Endothelial cell of umbilical vein (primary cell): ENCODE measurements around the gene RARA. TPM values are rescaled to one million over a fixed set of nuclear protein-coding genes. Genes with fewer than 3 reads are reported as not detected.

Experiments used
- BruUV-seq: library from RNA; stranded (reverse); fragments of 400-500 nt; replicated peaks from 2 replicates; lab custom pipeline; 2021; lab: Mats Ljungman, UMichigan
- CTCF ChIA-PET: fragments of 300-600, 350-600 bp; sonication (Branson Sonifier 250); formaldehyde crosslinking; loops from one replicate; lab custom pipeline; 2021; ENCODE audit warnings: antibody characterized with exemption, inconsistent platforms; lab: Charles Lee
- POLR2A ChIA-PET: fragments of 300-600, 350-600 bp; sonication (Branson Sonifier 250); formaldehyde crosslinking; loops from one replicate; lab custom pipeline; 2021; ENCODE audit warnings: antibody characterized with exemption, inconsistent platforms; lab: Charles Lee
- DNase-seq: peaks from one replicate; pipeline ENCODE4 v3.0.0-alpha.2; 2011; ENCODE audit warnings: low read depth, low spot score
- FAIRE-seq: peaks from 2 replicates; lab custom pipeline; 2011; peaks lifted over from hg19 to GRCh38; lab: Jason Lieb, UNC
- H2AFZ ChIP-seq: 2 replicates; pipeline ENCODE4 v1.6.0; 2012; ENCODE audit warnings: low read depth, low read length, control low read depth, inconsistent platforms
- H3K27ac ChIP-seq: 2 replicates; pipeline ENCODE4 v1.5.1; 2011; ENCODE audit warnings: low read depth, mild to moderate bottlenecking, control low read depth, low read length, moderate library complexity; ENCODE audit not compliant: insufficient read depth
- H3K27me3 ChIP-seq, 2 experiments: 2 replicates each; pipeline versions ENCODE4 v1.6.0 to v1.6.1; 2011; ENCODE audit warnings: low read length in 2 of 2, mixed read lengths in 1 of 2; ENCODE audit not compliant: control insufficient read depth in 2 of 2, insufficient read depth in 2 of 2
- H3K36me3 ChIP-seq, 2 experiments: 2 replicates in 1 of 2; 3 replicates in 1 of 2; pipeline ENCODE4 v1.5.1; 2011; ENCODE audit warnings: low read length in 2 of 2, mild to moderate bottlenecking in 1 of 2, moderate library complexity in 1 of 2; ENCODE audit not compliant: control insufficient read depth in 2 of 2, insufficient read depth in 2 of 2; ENCODE audit errors: extremely low read depth in 1 of 2
- H3K4me1 ChIP-seq: 3 replicates; pipeline ENCODE4 v1.5.1; 2011; ENCODE audit warnings: mild to moderate bottlenecking, low read length; ENCODE audit not compliant: control insufficient read depth, insufficient read depth; ENCODE audit errors: extremely low read depth
- H3K4me2 ChIP-seq: 2 replicates; pipeline ENCODE4 v1.6.1; 2011; ENCODE audit warnings: low read length, control low read depth, mixed read lengths; ENCODE audit not compliant: insufficient read depth
- H3K4me3 ChIP-seq, 3 experiments: fragments of 200-600 bp in 1 of 3; sonication (generic), shearing (Covaris generic) in 1 of 3; replicated peaks in 1 of 3; 2 replicates each; pipeline ENCODE4 v1.5.1; 2011 to 2016; ENCODE audit warnings: control low read depth in 3 of 3, low read length in 3 of 3, mild to moderate bottlenecking in 2 of 3, inconsistent platforms in 1 of 3, low read depth in 1 of 3, moderate library complexity in 1 of 3; ENCODE audit not compliant: insufficient read depth in 1 of 3
- H3K79me2 ChIP-seq: 2 replicates; pipeline ENCODE4 v1.6.0; 2012; ENCODE audit warnings: low read length, inconsistent platforms; ENCODE audit not compliant: control insufficient read depth, insufficient read depth
- H3K9ac ChIP-seq: replicated peaks from 2 replicates; pipeline ENCODE3; 2011; ENCODE audit warnings: low read length, control low read depth; ENCODE audit not compliant: insufficient read depth; ENCODE audit errors: extremely low read depth
- H3K9me1 ChIP-seq: replicated peaks from 3 replicates; pipeline ENCODE4 v1.6.0; 2011; ENCODE audit warnings: mild to moderate bottlenecking, low read length; ENCODE audit not compliant: control insufficient read depth, insufficient read depth; ENCODE audit errors: extremely low read depth
- H3K9me3 ChIP-seq: replicated peaks from 2 replicates; pipeline ENCODE4 v1.5.1; 2012; ENCODE audit warnings: low read length, inconsistent platforms; ENCODE audit not compliant: control insufficient read depth, insufficient read depth
- H4K20me1 ChIP-seq: replicated peaks from 2 replicates; pipeline ENCODE3; 2011; ENCODE audit warnings: mild to moderate bottlenecking, low read length; ENCODE audit not compliant: control insufficient read depth, insufficient read depth; ENCODE audit errors: extremely low read depth
- CTCF ChIP-seq, 2 donors: IDR thresholded peaks; 1 replicate in 1 of 2; 2 replicates in 1 of 2; pipeline ENCODE4 v1.5.1; 2011; ENCODE audit warnings: low read length in 2 of 2, mild to moderate bottlenecking in 2 of 2, moderate library complexity in 2 of 2, control low read depth in 1 of 2, inconsistent platforms in 1 of 2, low read depth in 1 of 2; ENCODE audit not compliant: insufficient read depth in 1 of 2; ENCODE audit errors: extremely low read depth in 1 of 2
- EZH2 ChIP-seq: IDR thresholded peaks from 2 replicates; pipeline ENCODE4 v1.6.1; 2012; ENCODE audit warnings: borderline replicate concordance, low read depth, mild to moderate bottlenecking, moderate library complexity, low read length, inconsistent platforms; ENCODE audit not compliant: severe bottlenecking
- FOS ChIP-seq: IDR thresholded peaks from 2 replicates; pipeline ENCODE4 v1.6.1; 2011; ENCODE audit warnings: mild to moderate bottlenecking, low read length, moderate library complexity, borderline replicate concordance; ENCODE audit not compliant: insufficient read depth
- GATA2 ChIP-seq: IDR thresholded peaks from 2 replicates; pipeline ENCODE4 v1.7.0; 2011; ENCODE audit warnings: low read depth, mild to moderate bottlenecking, moderate library complexity, mixed read lengths, low read length; ENCODE audit not compliant: insufficient read length, insufficient read depth
- JUN ChIP-seq: IDR thresholded peaks from 2 replicates; pipeline ENCODE4 v1.6.1; 2011; ENCODE audit warnings: borderline replicate concordance, low read depth; ENCODE audit not compliant: insufficient read length, insufficient read depth
- MAX ChIP-seq: IDR thresholded peaks from 2 replicates; pipeline ENCODE4 v1.6.1; 2011; ENCODE audit not compliant: insufficient read depth, insufficient read length
- MYC ChIP-seq: IDR thresholded peaks from one replicate; pipeline ENCODE4 v1.6.1; 2011; ENCODE audit warnings: mild to moderate bottlenecking, low read depth, low read length
- POLR2A ChIP-seq: IDR thresholded peaks from 2 replicates; pipeline ENCODE4 v1.6.1; 2012; ENCODE audit warnings: low read depth, mild to moderate bottlenecking, control low read depth, low read length
- POLR2AphosphoS5 ChIP-seq: IDR thresholded peaks from 2 replicates; pipeline ENCODE4 v1.6.1; 2012; ENCODE audit warnings: low read depth, mild to moderate bottlenecking, control low read depth, low read length, moderate library complexity; ENCODE audit not compliant: insufficient read depth
- dilution Hi-C: fragments of 300-500 bp; cut with MboI; formaldehyde crosslinking; loops from one replicate; pipeline ENCODE4 v1.15.0; 2019; ENCODE audit warnings: low sequenced_read_pairs; ENCODE audit not compliant: extremely low pct_ligation_motif_present
- intact Hi-C: fragments of 100-400 bp; cut with micrococcal nuclease; formaldehyde crosslinking; loops from one replicate; pipeline ENCODE4 v1.10.0; 2022
- polyA plus RNA-seq, 4 experiments: library from polyadenylated mRNA; depleted of rRNA in 3 of 4; stranded (reverse) in 3 of 4; unstranded in 1 of 4; fragments of >200 nt; gene quantifications; 2 replicates each; pipeline versions ENCODE4 v1.2.1 to v1.2.3, GENCODE V29; 2011 to 2012; ENCODE audit warnings: missing spikeins in 1 of 4
- total RNA-seq: library from RNA; stranded (reverse); gene quantifications from 2 replicates; pipeline ENCODE4 v1.2.3, GENCODE V29; 2021

The RARA gene
- total and polyA plus RNA-seq, 2 donors (not counting 3 experiments of a cell fraction or from before 2014, with no cell fraction given) = 11.9 to 37.8 TPM

DNA sequence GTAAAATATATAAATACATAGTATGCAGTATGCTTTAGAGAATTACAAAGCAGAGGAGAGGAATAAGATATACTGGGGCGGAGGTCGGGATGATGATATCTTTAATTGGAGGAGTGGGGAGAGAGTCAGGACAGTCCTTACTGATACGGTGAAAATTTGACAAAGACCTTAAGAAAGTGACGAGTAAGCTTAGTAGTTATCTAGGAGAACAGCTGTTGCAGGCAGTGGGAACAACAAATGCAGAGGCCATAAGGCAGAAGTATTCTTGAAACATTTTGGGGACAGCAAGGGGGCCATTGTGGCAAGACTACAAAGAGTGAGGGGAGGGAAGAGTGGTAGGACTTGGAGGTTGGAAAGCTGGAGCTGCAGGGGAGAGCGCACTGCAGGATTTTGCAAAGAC is 43.6 kb upstream of the RARA start:
- Histone ChIP-seq H3K4me3 (no peak overlapping the region), H3K9me3 (no peaks in the 10 kb centered on the region), H3K4me1 (no peaks in the 10 kb centered on the region), H2AFZ (no peak overlapping the region), H3K27me3 (no peaks in the 10 kb centered on the region), H3K79me2 (no peaks in the 10 kb centered on the region), H3K4me2 (no peak overlapping the region), H3K36me3 (peaks cover 16 to 31% of the 10 kb centered on the region in 2 experiments), H3K9me1 (no peaks in the 10 kb centered on the region), H3K27ac (no peak overlapping the region), H4K20me1 (no peaks in the 10 kb centered on the region), H3K9ac (no peak overlapping the region)
- BruUV-seq = no TSS peak
- intact Hi-C loops (no loop called here), dilution Hi-C loops (no loop called here)
- FAIRE-seq (no peak), DNase-seq (no peak)
- no peak for TF ChIP-seq POLR2A
- no peak for TF ChIP-seq JUN
- no peak for TF ChIP-seq POLR2AphosphoS5
- TF ChIP-seq CTCF (IDR thresholded peaks at IDR 0.05; ENCODE audit: extremely low read depth in 1 of 2, insufficient read depth in 1 of 2, low read depth in 1 of 2, low read length in 2 of 2) = no peak
- ChIA-PET POLR2A (no interaction called here), CTCF (no interaction called here)

DNA sequence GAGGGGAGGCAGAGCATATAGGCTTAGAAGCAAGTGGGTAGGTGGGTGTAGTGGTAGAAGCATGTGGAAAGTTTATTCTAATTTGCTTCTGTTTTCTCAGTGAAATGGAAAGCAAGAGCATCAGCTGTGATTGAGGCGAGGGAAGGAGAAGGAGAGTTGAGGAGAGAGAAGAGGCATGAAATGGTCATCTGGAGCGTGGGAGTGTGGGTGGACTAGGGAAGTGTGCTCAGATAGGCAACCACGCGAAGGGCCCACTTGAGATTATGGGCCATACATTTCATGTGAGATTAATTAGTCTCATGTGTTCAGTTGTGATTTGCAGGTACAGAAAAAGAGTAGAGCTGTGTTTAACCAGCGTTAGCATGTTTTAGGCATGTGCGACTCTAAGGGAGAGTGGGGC is 42.1 kb upstream of the RARA start:
- Histone ChIP-seq H3K4me3 (no peak overlapping the region), H3K9me3 (no peaks in the 10 kb centered on the region), H3K27ac (no peak overlapping the region), H3K27me3 (no peaks in the 10 kb centered on the region), H3K9ac (no peak overlapping the region), H2AFZ (no peak overlapping the region), H3K4me2 (no peak overlapping the region), H4K20me1 (no peaks in the 10 kb centered on the region), H3K36me3 (peaks cover 12 to 30% of the 10 kb centered on the region in 2 experiments), H3K4me1 (no peaks in the 10 kb centered on the region), H3K79me2 (no peaks in the 10 kb centered on the region), H3K9me1 (no peaks in the 10 kb centered on the region)
- no TSS peak for BruUV-seq
- DNase-seq = no peak
- ChIA-PET CTCF (interaction anchor here (0.8 to 3.2 kb wide), 5 partner anchors 14 to 65 kb away, joined by 3 to 9 read pairs (median 3); no protein-coding TSS in a partner anchor), POLR2A (no interaction called here)
- no peak for FAIRE-seq
- intact Hi-C loops (no loop called here), dilution Hi-C loops (no loop called here)
- TF ChIP-seq MYC (no peak), GATA2 (no peak), CTCF (IDR thresholded peaks at IDR 0.05; ENCODE audit: extremely low read depth in 1 of 2, insufficient read depth in 1 of 2, low read depth in 1 of 2, low read length in 2 of 2) (no peak), FOS (no peak), MAX (no peak), EZH2 (no peak), POLR2AphosphoS5 (no peak), JUN (no peak), POLR2A (no peak)
